ENCODE data around the gene DNAL1. TPM values are rescaled to one million over a fixed set of nuclear protein-coding genes. Genes with fewer than 3 reads are reported as not detected.

The DNAL1 gene
- total RNA-seq, 2 donors from 2014 or later: 8.5 to 10.0 TPM

DNA sequence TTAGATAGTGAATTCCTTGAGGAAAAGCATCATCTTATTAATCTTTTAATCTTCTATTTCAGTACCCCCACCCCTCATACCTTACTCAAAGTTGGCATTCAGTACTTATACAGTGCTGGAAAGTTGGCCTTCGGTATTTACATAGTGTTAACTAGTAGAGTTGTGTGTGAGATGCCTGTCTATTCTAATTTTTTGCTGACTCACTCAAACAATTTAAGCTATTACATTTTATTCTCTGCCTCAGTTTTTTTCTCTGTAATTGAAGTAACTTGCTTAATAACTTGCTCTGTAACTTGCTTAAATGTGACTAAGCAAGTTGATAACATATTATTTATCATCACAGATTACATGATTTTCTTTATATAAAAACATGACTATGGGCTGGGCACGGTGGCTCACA lies 20.3 kb downstream of the DNAL1 start:
- Histone ChIP-seq H3K4me1 (replicated peaks) (peaks cover 2% of the 10 kb centered on the region), H3K27me3 (replicated peaks; ENCODE audit: insufficient read depth) (no peaks in the 10 kb centered on the region), H3K9me3 (no peaks in the 10 kb centered on the region), H3K36me3 (no peaks in the 10 kb centered on the region), H3K27ac (no peak overlapping the region), H3K4me3 (no peak overlapping the region)
- DNase-seq (ENCODE audit: low spot score): no peak
- 93% methylated on average over 2 of the region's 2 CpGs for WGBS
- TF ChIP-seq, protein P1, sequence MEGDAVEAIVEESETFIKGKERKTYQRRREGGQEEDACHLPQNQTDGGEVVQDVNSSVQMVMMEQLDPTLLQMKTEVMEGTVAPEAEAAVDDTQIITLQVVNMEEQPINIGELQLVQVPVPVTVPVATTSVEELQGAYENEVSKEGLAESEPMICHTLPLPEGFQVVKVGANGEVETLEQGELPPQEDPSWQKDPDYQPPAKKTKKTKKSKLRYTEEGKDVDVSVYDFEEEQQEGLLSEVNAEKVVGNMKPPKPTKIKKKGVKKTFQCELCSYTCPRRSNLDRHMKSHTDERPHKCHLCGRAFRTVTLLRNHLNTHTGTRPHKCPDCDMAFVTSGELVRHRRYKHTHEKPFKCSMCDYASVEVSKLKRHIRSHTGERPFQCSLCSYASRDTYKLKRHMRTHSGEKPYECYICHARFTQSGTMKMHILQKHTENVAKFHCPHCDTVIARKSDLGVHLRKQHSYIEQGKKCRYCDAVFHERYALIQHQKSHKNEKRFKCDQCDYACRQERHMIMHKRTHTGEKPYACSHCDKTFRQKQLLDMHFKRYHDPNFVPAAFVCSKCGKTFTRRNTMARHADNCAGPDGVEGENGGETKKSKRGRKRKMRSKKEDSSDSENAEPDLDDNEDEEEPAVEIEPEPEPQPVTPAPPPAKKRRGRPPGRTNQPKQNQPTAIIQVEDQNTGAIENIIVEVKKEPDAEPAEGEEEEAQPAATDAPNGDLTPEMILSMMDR (IDR thresholded peaks at IDR 0.05): no peak
- TF ChIP-seq POLR2A (IDR thresholded peaks at IDR 0.05) (no peak), POLR2AphosphoS5 (IDR thresholded peaks at IDR 0.05) (no peak)
- intact Hi-C loops (cut with DNase I): no loop called here

DNA sequence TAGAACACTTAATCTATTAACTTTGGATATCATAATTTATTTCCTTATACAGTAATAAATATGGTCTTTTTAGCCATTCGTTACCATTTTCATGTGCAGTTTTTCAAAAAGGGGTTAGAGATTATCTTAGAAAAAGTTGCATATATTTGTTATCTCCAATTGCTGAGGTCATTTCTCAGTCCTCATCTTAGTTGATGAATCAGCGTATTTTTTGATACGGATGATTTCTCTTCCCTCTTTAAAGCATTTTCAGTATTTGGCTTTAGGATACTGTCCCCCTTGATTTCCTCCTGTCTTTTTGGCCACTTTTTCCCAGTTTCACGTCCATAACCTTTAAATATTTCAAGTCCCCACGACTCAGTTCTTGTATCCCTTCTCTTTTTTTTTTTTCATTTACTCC lies 21.8 kb downstream of the DNAL1 start:
- H3K27ac ChIP-seq: no peak overlapping the region
- TF ChIP-seq POLR2A (IDR thresholded peaks at IDR 0.05): no peak
- TF ChIP-seq, protein P1 (IDR thresholded peaks at IDR 0.05): no peak
- no peak for TF ChIP-seq POLR2AphosphoS5 (IDR thresholded peaks at IDR 0.05)
- 93% methylated on average over 5 of the region's 5 CpGs for WGBS
- no peaks in the 10 kb centered on the region for H3K9me3 ChIP-seq
- no peaks in the 10 kb centered on the region for H3K27me3 ChIP-seq (replicated peaks; ENCODE audit: insufficient read depth)
- no peak overlapping the region for H3K4me3 ChIP-seq
- intact Hi-C loops (cut with DNase I): no loop called here
- no peaks in the 10 kb centered on the region for H3K4me1 ChIP-seq (replicated peaks)
- no peaks in the 10 kb centered on the region for H3K36me3 ChIP-seq
- no peak for DNase-seq (ENCODE audit: low spot score)

DNA sequence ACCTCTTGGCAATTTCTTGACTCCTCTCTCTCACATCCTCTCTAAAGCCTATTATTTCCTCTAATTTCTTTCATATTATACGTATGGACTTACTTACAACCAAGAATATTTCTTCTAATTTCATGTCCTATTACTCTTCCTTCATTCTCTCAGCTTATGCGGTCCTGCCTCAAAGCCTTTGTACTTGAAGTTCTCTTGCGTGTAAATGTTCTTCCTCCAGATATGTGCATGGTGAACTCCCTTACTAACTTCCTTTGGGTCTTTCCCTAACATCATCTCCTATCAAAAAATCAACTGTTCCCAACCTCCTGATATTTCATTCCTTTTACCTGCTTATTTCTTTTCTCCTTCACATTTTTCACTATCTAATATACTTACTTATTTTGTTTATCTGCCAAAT lies 23.1 kb downstream of the DNAL1 start:
- Histone ChIP-seq H3K4me1 (replicated peaks) (no peaks in the 10 kb centered on the region), H3K36me3 (no peaks in the 10 kb centered on the region), H3K4me3 (no peak overlapping the region), H3K9me3 (no peaks in the 10 kb centered on the region), H3K27me3 (replicated peaks; ENCODE audit: insufficient read depth) (no peaks in the 10 kb centered on the region), H3K27ac (no peak overlapping the region)
- TF ChIP-seq, protein P1 (IDR thresholded peaks at IDR 0.05): no peak
- TF ChIP-seq POLR2AphosphoS5 (IDR thresholded peaks at IDR 0.05): no peak
- TF ChIP-seq POLR2A (IDR thresholded peaks at IDR 0.05): no peak
- no peak for DNase-seq (ENCODE audit: low spot score)
- WGBS: 90% methylated on average over 3 of the region's 3 CpGs
- intact Hi-C loops (cut with DNase I): no loop called here

DNA sequence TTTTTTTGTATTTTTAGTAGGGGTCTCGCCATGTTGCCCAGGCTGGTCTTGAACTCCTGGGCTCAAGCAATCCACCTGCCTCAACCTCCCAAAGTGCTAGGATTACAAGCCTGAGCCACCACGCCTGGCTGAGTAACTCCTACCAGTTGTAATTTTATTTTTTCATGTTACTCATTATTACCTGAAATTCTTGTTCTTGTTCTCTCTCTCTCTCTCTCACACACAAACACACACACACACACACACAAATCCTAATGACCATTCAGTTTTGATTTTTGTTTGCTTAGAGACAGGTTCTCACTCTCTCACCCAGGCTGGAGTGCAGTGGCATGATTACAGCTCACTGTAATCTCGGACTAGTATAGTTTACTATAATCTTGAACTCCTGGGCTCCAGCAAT lies 30.2 kb downstream of the DNAL1 start:
- H3K9me3 ChIP-seq: no peaks in the 10 kb centered on the region
- TF ChIP-seq, protein P1 (IDR thresholded peaks at IDR 0.05): no peak
- TF ChIP-seq POLR2A (IDR thresholded peaks at IDR 0.05) (no peak), POLR2AphosphoS5 (IDR thresholded peaks at IDR 0.05) (no peak)
- intact Hi-C loops (cut with DNase I): no loop called here
- no peaks in the 10 kb centered on the region for H3K27me3 ChIP-seq (replicated peaks; ENCODE audit: insufficient read depth)
- no peaks in the 10 kb centered on the region for H3K36me3 ChIP-seq
- no peak overlapping the region for H3K4me3 ChIP-seq
- 75% methylated on average over 3 of the region's 3 CpGs for WGBS
- H3K27ac ChIP-seq: no peak overlapping the region
- no peak for DNase-seq (ENCODE audit: low spot score)
- no peaks in the 10 kb centered on the region for H3K4me1 ChIP-seq (replicated peaks)

DNA sequence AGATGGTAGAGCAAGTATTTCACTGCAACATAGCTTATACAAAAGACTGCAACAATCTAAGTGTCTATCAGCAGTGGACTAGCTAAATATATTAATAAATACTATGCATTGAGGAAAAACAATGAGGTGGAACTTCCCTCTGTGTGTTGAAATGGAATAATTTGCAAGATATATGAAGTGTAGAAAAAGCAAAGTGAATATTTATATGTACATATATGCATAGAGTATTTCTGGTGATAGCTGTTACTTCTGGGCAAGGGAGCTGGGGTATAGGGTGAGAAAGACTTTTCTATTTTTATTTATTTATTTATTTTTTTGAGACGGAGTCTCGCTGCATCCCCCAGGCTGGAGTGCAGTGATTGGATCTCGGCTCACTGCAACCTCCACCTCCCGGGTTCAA lies 33.9 kb downstream of the DNAL1 start:
- Histone ChIP-seq H3K36me3 (no peaks in the 10 kb centered on the region), H3K4me3 (no peak overlapping the region), H3K27me3 (replicated peaks; ENCODE audit: insufficient read depth) (no peaks in the 10 kb centered on the region), H3K9me3 (no peaks in the 10 kb centered on the region), H3K27ac (no peak overlapping the region), H3K4me1 (replicated peaks) (no peaks in the 10 kb centered on the region)
- intact Hi-C loops (cut with DNase I): no loop called here
- TF ChIP-seq POLR2A (IDR thresholded peaks at IDR 0.05): no peak
- TF ChIP-seq, protein P1 (IDR thresholded peaks at IDR 0.05): no peak
- TF ChIP-seq POLR2AphosphoS5 (IDR thresholded peaks at IDR 0.05): no peak
- no peak for DNase-seq (ENCODE audit: low spot score)
- 98% methylated on average over 4 of the region's 4 CpGs for WGBS

Measured in prostate gland (tissue), 2 donors.